Stimulated activated CD4-positive, alpha-beta T cell treated with anti-CD3 and anti-CD28 coated beads, Interleukin-12 subunit alpha, Interleukin-12 subunit beta, amount 100 ng/mL, for 48 hours (primary cell): ENCODE results near the gene KATNA1.

Source experiments
- DNase-seq, 3 donors: peaks; one replicate each; pipeline ENCODE4 v3.0.0-alpha.2; 2020; ENCODE audit warnings: low read depth in 2 of 3, low spot score in 1 of 3

Gene KATNA1

DNA sequence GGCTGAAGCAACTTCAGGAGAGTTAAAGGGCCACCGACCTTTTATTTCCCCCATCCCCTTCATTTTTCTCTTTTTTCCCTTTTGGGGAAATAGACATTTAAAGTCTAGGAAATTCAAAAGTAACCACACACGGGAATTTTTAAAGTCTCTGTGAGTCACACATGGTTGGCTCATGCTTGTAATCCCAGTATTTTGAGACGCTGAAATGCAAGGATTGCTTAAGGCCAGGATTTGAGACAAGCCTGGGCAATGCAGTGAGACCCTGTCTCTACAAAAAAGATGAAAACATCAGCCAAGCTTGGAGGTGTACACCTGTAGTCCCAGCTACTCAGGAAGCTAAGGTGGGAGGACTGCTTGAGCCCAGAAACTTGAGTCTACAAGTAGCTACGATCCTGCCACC is 34.2 kb downstream of the KATNA1 start:
- DNase-seq: no peak

DNA sequence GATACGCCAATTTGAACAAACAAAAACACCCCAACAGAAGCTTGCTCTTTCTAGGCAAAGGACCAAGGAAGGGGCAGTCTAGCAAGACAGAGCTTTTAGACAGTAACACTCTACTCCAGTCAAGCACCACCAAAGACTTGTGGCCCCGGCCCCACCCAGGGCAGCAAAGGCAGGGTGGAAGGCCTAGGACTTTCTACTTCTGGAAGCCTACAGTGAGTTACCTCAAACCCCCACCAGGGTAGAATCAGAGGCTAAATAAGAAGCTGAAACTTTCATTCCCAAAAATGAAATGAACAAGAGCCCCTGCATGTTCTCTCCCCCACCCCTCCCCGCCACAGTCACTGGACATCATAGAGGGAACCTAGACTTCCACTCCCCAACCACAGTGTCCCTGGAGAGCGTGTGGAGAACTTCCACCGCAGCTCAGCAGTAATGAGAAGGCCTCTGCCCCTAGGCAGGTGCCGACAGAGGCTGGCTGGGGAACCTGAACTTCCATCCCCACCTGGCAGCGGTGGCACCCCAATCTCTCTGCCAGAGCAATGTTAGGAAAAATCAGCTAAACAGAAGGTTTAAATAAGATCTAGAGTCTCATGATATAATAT is 40.0 kb downstream of the KATNA1 start:
- no peak for DNase-seq

DNA sequence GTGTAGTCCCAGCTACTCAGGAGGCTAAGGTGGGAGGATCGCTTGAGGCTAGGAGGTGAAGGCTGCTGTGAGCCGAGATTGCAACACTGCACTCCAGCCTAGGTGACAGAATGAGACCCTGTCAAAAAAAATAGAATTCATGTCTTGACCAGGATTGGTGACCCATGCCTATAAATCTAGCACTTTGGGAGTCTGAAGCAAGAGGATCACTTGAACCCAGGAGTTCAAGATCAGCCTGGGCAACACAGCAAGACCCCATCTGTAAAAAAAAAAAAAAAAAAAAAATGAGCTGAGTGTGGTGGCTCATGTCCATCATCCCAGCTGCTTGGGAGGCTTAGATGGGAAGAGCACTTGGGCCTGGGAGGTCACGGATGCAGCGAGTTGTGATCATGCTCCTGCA is 48.0 kb downstream of the KATNA1 start:
- DNase-seq: no peak

DNA sequence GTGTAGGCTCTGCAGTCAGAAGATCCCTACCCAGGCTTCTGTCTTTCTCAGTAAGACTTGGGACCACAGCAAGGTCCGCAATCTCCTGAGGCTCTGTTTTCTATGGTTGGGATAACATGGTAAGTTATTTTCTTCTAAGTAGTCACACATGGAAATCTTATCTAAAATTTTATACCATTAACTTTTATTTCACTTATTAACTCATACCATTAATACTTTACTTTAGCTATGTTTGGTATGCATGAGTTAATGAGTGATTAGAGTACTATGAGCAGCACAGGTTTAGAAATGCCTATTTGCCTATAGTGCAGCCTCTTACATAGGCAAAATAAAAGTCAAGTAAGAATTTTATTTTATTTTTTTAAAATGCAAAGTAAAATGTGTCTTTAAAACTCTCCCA is 55.1 kb downstream of the KATNA1 start:
- no peak for DNase-seq

DNA sequence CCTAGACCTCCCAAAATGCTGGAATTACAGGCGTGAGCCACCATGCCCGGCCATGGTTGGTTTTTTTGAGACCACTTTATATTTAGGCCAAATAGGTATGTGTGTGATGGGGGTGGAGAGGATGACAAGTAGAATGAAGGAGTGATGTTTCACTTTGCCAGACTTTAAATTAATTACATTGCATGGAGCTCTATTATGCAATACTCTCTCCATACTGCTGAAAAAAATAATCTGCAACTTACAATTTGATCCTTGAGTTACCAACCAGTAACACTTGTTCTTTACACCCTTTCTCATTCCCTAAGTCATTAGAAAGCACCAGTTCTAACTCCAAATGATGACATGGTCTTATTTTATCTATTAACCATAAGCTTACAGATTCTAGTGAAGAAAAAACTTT is 55.5 kb downstream of the KATNA1 start:
- no peak for DNase-seq

DNA sequence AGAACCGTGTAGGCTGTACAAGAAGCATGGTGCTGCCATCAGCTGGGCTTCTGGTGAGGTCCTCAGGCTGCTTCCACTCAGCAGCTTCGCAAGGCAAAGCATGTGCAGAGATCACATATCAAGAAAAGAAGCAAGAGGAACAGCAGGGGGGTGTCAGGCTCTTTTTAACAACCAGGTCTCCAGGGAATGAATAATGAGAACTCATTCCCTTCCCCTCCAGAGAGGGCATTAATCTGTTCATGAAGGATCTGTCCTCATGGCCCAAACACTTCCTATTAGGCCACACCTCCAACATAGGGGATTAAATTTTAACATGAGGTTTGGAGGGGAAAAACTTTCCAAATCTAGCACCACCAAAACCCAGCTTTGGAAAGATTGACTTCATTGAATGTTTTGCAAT is 62.4 kb downstream of the KATNA1 start:
- no peak for DNase-seq

DNA sequence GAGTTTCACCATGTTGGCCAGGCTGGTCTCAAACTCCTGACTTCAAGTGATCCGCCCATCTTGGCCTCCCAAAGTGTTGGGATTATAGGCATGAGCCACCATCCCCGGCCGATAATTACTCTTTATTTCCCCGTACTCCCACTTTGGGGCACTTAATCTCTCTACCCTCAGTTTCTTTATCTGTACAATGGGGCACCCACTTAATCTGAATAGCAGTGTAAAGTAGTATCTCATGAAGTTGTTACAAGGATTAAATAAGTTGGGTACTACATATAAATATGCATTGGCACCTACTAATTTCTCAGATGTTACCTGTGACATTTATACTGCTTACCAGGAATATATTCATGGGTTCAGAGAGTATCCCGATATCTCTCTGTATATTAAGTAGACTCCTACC is 67.2 kb downstream of the KATNA1 start:
- no peak for DNase-seq

DNA sequence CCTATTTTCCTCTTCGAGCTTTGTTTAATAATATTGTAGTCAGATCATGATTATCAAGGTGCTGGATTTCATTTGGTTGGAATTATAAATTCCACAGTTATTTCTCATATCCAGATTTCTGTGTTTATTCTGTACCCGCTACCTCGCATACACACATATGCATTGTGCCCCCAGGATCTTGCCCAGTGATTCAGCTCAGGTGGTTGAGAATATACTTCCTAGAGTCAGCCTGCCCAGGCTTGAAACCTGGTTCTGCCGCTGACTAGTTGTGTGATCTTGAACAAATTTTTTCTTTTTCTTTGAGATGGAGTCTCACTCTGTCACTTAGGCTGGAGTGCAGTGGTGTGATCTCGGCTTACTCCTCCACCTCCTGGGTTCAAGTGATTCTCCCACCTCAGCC is 67.6 kb downstream of the KATNA1 start:
- DNase-seq: no peak

DNA sequence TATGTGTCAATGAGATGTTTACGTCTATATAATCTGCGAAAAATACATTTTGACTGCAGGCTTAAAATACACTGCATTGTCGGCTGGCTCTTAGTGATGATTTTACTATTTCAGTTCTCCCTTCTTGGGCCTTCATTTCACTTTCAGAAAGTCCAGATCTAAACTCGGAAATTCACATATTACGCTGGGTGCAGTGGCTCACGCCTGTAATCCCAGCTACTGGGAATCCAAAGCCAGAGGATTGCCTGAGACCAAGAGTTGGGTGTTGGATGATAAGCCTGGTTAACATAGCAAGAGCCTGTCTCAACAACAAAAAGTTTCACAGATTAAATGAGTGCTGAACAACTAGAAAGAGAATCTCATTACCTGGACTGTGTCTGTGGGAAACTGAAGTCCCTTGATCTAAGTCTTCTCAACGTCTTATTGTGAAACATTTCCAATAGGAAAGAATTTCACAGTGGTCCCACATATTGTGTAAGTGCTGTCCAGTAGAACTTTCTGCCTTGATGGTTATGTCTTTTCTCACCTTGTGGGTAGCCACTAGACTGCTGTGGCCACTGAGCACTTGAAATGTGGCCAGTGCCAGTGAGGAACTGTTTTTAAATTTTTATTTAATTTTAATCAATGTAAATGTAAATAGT is 80.4 kb downstream of the KATNA1 start:
- DNase-seq: no peak

DNA sequence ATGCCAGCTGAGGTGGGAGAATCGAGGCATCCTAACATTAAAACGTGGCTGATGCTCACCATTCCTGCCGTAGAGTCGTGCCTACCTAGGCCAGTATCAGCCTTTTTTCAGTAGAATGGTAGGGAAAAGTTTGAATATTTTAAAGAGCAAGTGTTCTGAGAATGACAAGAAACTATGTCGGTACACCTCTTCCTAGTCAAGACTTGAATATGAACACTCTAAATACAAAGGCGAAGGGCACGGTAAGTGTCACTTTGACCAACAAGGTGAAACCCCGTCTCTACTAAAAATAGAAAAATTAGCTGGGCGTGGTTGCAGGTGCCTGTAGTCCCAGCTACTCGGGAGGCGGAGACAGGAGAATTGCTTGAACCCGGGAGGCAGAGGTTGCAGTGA is 81.3 kb downstream of the KATNA1 start:
- DNase-seq: no peak

DNA sequence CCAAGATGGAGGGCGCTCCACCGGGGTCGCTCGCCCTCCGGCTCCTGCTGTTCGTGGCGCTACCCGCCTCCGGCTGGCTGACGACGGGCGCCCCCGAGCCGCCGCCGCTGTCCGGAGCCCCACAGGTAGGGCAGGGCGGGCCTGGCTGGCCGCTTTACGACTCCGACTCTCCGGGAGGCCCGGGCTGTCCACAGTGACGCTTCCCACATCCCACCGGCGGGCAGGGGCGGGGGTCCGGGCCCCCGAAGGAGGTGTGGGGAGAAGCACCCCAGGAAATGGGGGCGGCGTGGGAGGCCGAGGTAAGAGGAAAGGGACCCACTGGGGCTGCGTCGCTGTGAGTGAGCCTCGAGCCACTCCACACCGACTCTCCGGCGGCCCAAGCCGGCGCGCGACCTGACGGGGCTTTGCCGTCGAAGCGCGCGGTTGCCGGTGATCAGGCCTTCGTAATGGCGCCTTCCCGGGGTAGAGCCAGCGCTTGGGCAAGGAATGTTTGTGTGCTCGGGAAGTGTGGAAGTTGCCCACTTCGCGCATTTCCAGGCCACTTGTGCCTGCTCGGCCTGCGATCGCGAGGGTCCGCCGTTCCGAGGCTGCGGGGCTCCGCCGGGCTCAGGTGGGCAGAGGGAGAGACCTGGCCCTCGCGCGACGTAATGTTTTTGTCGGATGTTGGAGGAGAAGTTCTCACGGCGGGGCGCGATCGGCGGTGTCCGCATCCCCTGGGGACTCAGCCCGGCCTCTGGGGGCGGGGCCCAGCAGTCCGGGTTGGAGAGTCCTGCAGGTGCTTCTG is 81.9 kb downstream of the KATNA1 start:
- peak; percentile 7 to 29 (median 9) for DNase-seq

DNA sequence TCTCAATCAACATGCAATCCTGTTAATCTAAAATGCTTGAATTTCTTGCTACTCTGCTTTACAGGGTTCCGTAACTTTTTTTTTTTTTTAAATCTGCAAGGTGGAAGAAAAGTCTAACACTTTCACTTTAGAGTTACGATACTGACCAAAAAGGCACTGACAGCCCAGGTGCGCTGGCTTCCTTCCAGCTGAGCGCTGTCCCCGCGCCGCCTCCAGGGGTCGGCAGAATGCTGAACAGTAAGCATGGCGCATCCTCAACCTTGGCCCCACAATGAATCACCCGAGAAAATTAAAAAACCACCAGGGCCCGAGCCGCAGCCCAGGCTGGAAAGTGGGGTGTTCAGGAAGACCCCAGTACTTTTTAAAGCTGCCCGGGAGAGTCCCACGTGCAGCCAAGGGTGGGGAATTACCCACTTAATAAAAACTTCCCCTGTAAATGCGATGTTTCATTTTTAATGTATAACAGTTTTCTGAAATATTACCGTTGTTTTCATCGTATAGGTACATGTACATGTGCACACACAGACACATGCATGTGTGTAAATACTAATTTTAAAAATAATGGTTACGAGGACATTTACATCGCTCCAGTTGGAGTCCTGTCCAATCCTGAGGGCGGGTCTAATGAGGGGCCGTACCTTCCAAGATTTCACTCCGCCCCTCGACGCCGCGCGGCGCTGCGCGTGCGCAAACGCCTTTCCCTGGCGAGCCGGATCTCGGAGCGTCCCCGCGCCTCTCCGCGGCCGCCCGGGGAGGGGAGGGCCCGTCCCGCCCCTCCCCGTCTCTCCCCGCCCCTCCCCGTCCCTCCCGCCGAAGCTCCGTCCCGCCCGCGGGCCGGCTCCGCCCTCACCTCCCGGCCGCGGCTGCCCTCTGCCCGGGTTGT is 82.7 kb downstream of the KATNA1 start, which contains the start of gene GINM1:
GINM1 (plus strand) TSS at position 849 of the 883 bp plus-strand sequence. CDS start 40 bp downstream, outside the sequence.
- DNase-seq: peak; percentile 92 to 95 (median 93)

DNA sequence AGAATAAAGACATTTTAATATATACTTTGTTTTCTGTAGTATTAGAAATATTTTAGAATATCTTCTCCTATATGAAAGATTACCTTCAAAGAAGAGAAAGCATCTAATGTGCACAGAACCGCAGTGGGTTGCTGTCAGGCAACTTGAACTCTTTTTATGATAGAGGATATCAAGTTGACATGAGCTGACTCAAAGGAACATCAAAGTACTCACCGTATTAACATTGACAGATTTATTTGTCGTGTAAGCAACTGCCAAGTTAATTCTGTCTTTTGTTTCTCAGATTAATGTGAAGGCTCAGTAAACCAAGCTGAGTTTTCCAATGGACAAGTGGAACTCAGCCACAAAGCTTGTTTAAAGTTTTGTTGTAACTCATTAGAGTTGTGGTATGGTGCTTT is 84.6 kb downstream of the KATNA1 start:
- no peak for DNase-seq

DNA sequence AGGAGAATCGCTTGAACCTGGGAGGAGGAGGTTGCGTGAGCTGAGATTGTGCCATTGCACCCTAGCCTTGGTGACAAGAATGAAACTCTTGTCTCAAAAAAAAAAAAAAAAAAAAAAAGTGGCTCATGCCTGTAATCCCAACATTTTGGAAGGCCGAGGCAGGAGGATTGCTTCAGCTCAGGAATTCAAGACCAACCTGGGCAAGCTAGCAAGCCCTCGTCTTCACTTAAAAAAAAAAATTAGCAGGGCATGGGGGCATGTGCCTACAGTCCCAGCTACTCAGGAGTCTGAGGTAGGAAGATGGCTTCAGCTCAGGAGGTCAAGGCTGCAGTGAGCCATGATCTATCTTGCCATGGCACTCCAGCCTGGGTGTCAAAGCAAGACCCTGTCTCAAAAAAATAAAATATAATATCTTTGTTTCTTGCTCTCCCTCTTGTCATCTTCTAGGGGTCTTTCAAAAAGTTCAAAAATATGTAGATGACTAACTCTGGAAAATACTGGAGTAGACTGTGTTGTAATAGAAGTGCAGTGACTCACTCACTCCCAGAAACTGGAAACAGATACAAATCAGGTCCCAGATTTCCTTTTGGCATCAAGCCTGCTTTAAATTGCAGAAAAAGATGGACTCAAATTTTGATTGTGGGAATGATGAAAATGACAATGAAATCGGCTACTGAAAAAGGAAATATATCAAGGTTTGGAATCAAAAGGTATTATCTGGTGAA is 85.1 kb downstream of the KATNA1 start:
- no peak for DNase-seq

DNA sequence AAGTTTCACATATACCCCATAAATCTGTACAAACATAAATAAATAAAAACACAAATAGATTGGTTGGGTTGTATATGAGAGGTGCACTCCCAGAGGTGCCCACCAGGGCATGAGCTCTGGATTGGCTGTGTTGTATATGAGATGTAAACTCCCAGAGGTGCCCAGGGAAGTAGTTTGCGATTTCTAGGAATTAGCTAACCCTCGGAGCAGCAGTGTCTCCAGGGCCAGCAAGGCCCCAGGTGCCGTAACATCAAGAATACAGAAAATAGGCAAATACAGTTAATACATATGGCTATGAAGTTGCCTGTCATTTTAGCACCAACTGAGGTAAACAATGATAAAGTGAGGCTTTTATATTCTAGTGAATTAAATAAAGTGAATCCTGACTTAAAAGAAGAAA is 87.8 kb downstream of the KATNA1 start:
- no peak for DNase-seq

DNA sequence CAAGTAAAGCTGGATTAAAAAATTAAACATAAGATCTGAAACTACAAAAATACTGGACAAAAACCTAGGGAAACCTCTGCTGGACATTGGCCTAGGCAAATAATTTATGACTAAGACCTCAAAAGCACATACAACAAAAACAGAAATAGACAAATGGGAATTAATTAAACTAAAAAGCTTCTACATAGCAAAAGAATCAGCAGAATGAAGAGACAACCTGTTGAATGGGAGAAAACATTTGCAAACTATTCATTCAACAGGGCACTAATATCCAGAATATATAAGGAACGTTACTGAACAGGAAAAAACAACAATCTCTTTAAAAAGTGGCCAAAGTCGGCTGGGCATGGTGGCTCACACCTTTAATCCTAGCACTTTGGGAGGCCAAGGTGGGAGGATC is 89.1 kb downstream of the KATNA1 start:
- no peak for DNase-seq

DNA sequence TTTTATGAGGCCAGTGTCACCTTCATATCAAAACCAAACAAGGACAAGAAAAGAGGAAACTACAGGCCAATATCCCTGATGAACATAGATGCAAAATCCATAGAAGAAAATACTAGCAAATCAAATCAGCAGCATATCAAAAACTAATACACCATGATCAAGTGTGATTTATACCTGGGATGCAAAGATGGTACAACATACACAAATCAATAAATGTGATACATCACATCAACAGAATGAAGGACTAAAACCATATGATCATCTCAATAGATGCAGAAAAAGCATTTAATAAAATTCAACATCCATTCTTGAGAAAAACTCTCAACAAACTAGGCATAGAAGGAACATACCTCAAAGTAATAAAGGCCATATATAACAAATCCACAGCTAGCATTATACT is 90.5 kb downstream of the KATNA1 start:
- DNase-seq: no peak

DNA sequence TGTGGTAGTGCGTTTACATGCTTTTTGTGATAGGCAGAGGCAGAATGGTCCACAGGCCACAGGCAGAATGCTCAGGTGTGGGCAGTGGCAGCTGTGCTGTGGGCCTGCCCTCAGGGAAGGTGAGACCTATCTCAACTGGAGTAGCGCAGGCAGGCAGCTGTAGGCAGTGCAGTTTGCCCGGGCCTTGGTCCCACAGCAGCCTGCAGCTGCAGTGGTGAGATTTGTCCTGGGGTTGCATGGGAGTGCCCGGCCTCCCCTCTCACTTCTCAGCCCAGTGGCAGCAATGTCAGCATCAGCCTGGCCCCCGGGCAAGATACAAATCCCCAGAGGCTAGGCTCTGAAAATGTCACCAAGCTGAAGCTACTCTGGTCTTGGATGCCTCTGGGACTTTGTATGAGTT is 96.6 kb downstream of the KATNA1 start:
- no peak for DNase-seq

DNA sequence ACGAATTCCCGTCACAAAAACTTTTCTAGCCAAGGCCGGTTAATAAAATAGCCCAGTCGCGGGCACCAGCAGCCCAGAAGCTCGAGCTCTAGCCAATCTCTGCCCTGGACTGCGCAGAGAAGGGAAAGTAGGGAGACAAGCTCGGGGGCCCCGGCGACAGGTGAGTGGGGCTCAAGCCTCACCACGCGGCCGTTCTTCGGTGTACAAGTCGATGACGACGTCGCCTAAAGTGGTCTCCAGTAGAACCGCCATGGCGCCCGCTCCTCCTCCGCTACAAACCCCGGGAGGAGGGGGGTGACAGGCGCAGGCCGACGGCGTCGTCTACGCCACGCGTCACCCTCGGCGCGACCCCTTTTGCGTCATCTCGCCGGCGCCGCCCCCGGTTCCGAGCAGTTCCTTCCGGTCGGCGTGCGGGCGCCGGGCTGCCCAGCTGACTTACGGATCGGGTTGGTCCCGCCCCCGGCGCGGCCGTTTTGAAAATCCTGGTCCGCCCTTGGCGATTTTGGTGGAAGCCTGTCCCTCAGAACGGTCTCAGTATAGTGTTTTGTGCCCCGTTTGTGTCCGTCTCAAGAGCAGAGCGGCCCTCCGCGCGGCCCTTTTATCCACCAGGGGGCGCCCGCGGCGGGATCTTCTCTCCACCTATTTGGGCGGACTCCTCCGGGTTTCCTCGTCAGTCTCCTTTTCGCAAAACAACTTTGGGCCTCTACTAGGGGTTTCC is 102.6 kb downstream of the KATNA1 start, which contains the start of gene PPIL4:
PPIL4 (minus strand) TSS at position 290 of the 718 bp plus-strand sequence; CDS start at position 252, 38 bp downstream.
- DNase-seq: peak; percentile 92 to 97 (median 96)

DNA sequence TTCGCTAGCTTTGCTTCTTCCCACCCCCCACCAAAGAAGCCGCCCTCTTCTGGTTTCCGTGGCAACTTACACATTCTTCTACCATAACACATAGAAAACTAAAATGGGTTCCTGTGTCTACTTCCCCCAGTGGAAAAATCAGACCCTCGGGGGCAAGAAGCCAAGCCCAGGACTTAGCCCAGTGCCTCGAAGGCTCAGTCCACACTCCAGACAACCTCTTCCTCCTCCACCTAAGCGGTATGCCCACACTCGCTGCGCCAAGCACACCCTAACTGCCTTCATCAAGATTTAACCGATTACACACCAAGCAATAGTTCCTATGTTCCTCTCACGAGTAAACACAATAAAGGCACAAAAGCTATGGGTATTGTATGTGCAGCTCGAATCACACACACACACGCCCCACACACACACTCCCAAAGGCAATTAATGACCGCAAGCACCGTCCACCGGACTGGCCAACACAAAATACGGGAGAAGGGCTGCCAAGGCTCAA is 103.2 kb downstream of the KATNA1 start:
- peak; percentile 21 to 45 (median 28) for DNase-seq
